PFSK-1 (cell line): ENCODE data around the gene AK3.

Experiments used
- POLR2AphosphoS5 ChIP-seq: IDR thresholded peaks from 2 replicates; pipeline ENCODE4 v1.6.1; 2012; ENCODE audit warnings: low read depth, mild to moderate bottlenecking, control low read depth, low read length, moderate library complexity
- SIN3A ChIP-seq: IDR thresholded peaks from 2 replicates; pipeline ENCODE4 v1.6.1; 2012; ENCODE audit warnings: mild to moderate bottlenecking, low read length, moderate library complexity, borderline replicate concordance; ENCODE audit not compliant: insufficient read depth

GRCh38 chr9:4684820-4685219, 56.2 kb downstream of the AK3 start:
- TF ChIP-seq POLR2AphosphoS5 (no peak), SIN3A (no peak)
